Measurements from ENCODE around the gene UGT1A10. TPM values are rescaled to one million over a fixed set of nuclear protein-coding genes. Genes with fewer than 3 reads are reported as not detected.

UGT1A10 gene
- total and polyA plus RNA-seq, 4 donors = 0.03 to 0.14 TPM; not detected in 2

- ATAC-seq (ENCODE audit: insufficient read depth, low FRiP score) (no peak), DNase-seq (no peak)
- no peaks in the 10 kb centered on the region for H3K4me1 ChIP-seq (ENCODE audit: control insufficient read depth in 5 of 5, insufficient read depth in 5 of 5, low read length in 5 of 5)
- TF ChIP-seq CTCF (IDR thresholded peaks at IDR 0.05; ENCODE audit: control extremely low read depth, extremely low read depth) = no peak
- no peak overlapping the region for H3K4me3 ChIP-seq
- no peak overlapping the region for H3K27ac ChIP-seq (ENCODE audit: low read depth in 1 of 2, low read length in 1 of 2)
- H3K9ac ChIP-seq (ENCODE audit: insufficient read depth in 1 of 2, low read length in 2 of 2) = no peak overlapping the region
- no peaks in the 10 kb centered on the region for H3K36me3 ChIP-seq (ENCODE audit: control insufficient read depth in 4 of 4, insufficient read depth in 4 of 4, low read length in 4 of 4)
- peaks cover 0 to 3% (median 0%) of the 10 kb centered on the region in 4 donors for H3K9me3 ChIP-seq (ENCODE audit: control insufficient read depth in 4 of 4, insufficient read depth in 3 of 4, low read length in 3 of 4)
- WGBS, 2 donors = 90% methylated on average over 2 of the region's 2 CpGs
- H3K27me3 ChIP-seq (ENCODE audit: control insufficient read depth in 3 of 3, insufficient read depth in 3 of 3, low read length in 2 of 3) = no peaks in the 10 kb centered on the region
These were observed 122.6 kb downstream of the UGT1A10 start for GRCh38 chr2:233758849-233759248.

DNA sequence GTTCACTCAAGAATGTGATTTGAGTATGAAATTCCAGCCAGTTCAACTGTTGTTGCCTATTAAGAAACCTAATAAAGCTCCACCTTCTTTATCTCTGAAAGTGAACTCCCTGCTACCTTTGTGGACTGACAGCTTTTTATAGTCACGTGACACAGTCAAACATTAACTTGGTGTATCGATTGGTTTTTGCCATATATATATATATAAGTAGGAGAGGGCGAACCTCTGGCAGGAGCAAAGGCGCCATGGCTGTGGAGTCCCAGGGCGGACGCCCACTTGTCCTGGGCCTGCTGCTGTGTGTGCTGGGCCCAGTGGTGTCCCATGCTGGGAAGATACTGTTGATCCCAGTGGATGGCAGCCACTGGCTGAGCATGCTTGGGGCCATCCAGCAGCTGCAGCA lies 123.8 kb downstream of the UGT1A10 start, which contains the start of gene UGT1A1:
Gene UGT1A1, plus strand, starts transcription at position 228 of the 400 bp plus-strand sequence. Its CDS starts 18 bp downstream, at position 246.
- ATAC-seq (ENCODE audit: insufficient read depth, low FRiP score) (no peak), DNase-seq (no peak)
- Histone ChIP-seq H3K36me3 (ENCODE audit: control insufficient read depth in 4 of 4, insufficient read depth in 4 of 4, low read length in 4 of 4) (no peaks in the 10 kb centered on the region), H3K9me3 (ENCODE audit: control insufficient read depth in 4 of 4, insufficient read depth in 3 of 4, low read length in 3 of 4) (peaks cover 0 to under 1% (median 0%) of the 10 kb centered on the region in 4 donors), H3K27ac (ENCODE audit: low read depth in 1 of 2, low read length in 1 of 2) (no peak within 1 kb of the TSS), H3K27me3 (ENCODE audit: control insufficient read depth in 3 of 3, insufficient read depth in 3 of 3, low read length in 2 of 3) (no peaks in the 10 kb centered on the region), H3K4me3 (no peak within 1 kb of the TSS), H3K4me1 (ENCODE audit: control insufficient read depth in 5 of 5, insufficient read depth in 5 of 5, low read length in 5 of 5) (no peaks in the 10 kb centered on the region), H3K9ac (ENCODE audit: insufficient read depth in 1 of 2, low read length in 2 of 2) (no peak within 1 kb of the TSS)
- WGBS, 2 donors = 90 to 92% methylated on average over 6 of the region's 6 CpGs
- no peak for TF ChIP-seq CTCF (IDR thresholded peaks at IDR 0.05; ENCODE audit: control extremely low read depth, extremely low read depth)

GRCh38 chr2:233761040-233761769 lies 125.0 kb downstream of the UGT1A10 start:
- Histone ChIP-seq H3K4me3 (no peak overlapping the region), H3K9me3 (ENCODE audit: control insufficient read depth in 4 of 4, insufficient read depth in 3 of 4, low read length in 3 of 4) (no peaks in the 10 kb centered on the region), H3K36me3 (ENCODE audit: control insufficient read depth in 4 of 4, insufficient read depth in 4 of 4, low read length in 4 of 4) (no peaks in the 10 kb centered on the region), H3K4me1 (ENCODE audit: control insufficient read depth in 5 of 5, insufficient read depth in 5 of 5, low read length in 5 of 5) (no peaks in the 10 kb centered on the region), H3K9ac (ENCODE audit: insufficient read depth in 1 of 2, low read length in 2 of 2) (no peak overlapping the region), H3K27me3 (ENCODE audit: control insufficient read depth in 3 of 3, insufficient read depth in 3 of 3, low read length in 2 of 3) (no peaks in the 10 kb centered on the region), H3K27ac (ENCODE audit: low read depth in 1 of 2, low read length in 1 of 2) (no peak overlapping the region)
- no peak for TF ChIP-seq CTCF (IDR thresholded peaks at IDR 0.05; ENCODE audit: control extremely low read depth, extremely low read depth)
- no peak for ATAC-seq (ENCODE audit: insufficient read depth, low FRiP score)
- DNase-seq = no peak
- WGBS, 2 donors = 83 to 88% methylated on average over 4 of the region's 4 CpGs

Data from lung (tissue), 12 donors.